CD4-positive, CD25-positive, alpha-beta regulatory T cell (primary cell): ENCODE measurements around the gene PRKG1. TPM values are rescaled to one million over a fixed set of nuclear protein-coding genes. Genes with fewer than 3 reads are reported as not detected.
"Not testable (repeated sequence)": the region's sequence is repeated elsewhere in the genome, so short reads cannot be mapped to it uniquely, and the experiment has no call there.

Experiments
- ATAC-seq, 2 donors: fragments of 150-1000 bp; cut with Tn5 transposase; one replicate each; pipeline ENCODE4 v1.10.0; 2021; ENCODE audit warnings: low read depth in 2 of 2, moderate number of reproducible peaks in 2 of 2, moderate library complexity in 1 of 2
- DNase-seq, 3 donors: peaks; one replicate each; pipeline versions ENCODE4 v3.0.0 to v3.0.0-alpha.2; 2012 to 2022; ENCODE audit warnings: mixed read lengths in 1 of 3
- H3K27ac ChIP-seq: one replicate; pipeline ENCODE4 v1.7.0; 2013; ENCODE audit warnings: mild to moderate bottlenecking, low read length; ENCODE audit not compliant: insufficient read depth, poor library complexity, severe bottlenecking
- H3K27me3 ChIP-seq: one replicate; pipeline ENCODE4 v1.7.0; 2013; ENCODE audit warnings: low read length; ENCODE audit not compliant: control insufficient read depth, insufficient read depth
- H3K36me3 ChIP-seq: one replicate; pipeline ENCODE4 v1.7.0; 2013; ENCODE audit warnings: mild to moderate bottlenecking, low read length, moderate library complexity; ENCODE audit not compliant: control insufficient read depth, insufficient read depth
- H3K4me1 ChIP-seq: 2 replicates; pipeline ENCODE4 v1.7.0; 2013; ENCODE audit warnings: mild to moderate bottlenecking, low read length; ENCODE audit not compliant: insufficient read depth, control insufficient read depth, poor library complexity, severe bottlenecking
- H3K4me3 ChIP-seq: one replicate; pipeline ENCODE4 v1.7.0; 2013; ENCODE audit warnings: low read depth, mild to moderate bottlenecking, low read length, moderate library complexity
- H3K9me3 ChIP-seq, 2 experiments: 1 replicate in 1 of 2; 2 replicates in 1 of 2; pipeline ENCODE4 v1.7.0; 2013; ENCODE audit warnings: low read length in 2 of 2, mild to moderate bottlenecking in 1 of 2, moderate library complexity in 1 of 2; ENCODE audit not compliant: control insufficient read depth in 2 of 2
- H3K27ac Mint-ChIP-seq, 3 donors: one replicate each; pipeline ENCODE4 v1.8.0; 2020 to 2022; ENCODE audit warnings: mild to moderate bottlenecking in 3 of 3, mixed read lengths in 3 of 3, moderate library complexity in 2 of 3
- H3K27me3 Mint-ChIP-seq: one replicate; pipeline ENCODE4 v1.8.0; 2022; ENCODE audit warnings: mild to moderate bottlenecking, mixed read lengths
- H3K36me3 Mint-ChIP-seq: one replicate; pipeline ENCODE4 v1.8.0; 2020; ENCODE audit warnings: mixed read lengths
- H3K4me1 Mint-ChIP-seq, 4 donors: one replicate each; pipeline ENCODE4 v1.8.0; 2020 to 2022; ENCODE audit warnings: mixed read lengths in 4 of 4, mild to moderate bottlenecking in 1 of 4
- H3K4me3 Mint-ChIP-seq, 4 donors: one replicate each; pipeline ENCODE4 v1.8.0; 2020 to 2022; ENCODE audit warnings: mild to moderate bottlenecking in 4 of 4, mixed read lengths in 4 of 4, moderate library complexity in 3 of 4
- H3K9me3 Mint-ChIP-seq, 7 donors: one replicate each; pipeline ENCODE4 v1.8.0; 2020 to 2022; ENCODE audit warnings: mixed read lengths in 7 of 7, mild to moderate bottlenecking in 3 of 7, moderate library complexity in 2 of 7
- polyA plus RNA-seq, 4 donors: library from polyadenylated mRNA; unstranded; fragments of 300-500 nt; fragmentation: Illumina TruSeq; gene quantifications; one replicate each; pipeline ENCODE4 v1.2.3, GENCODE V29; 2021
- total RNA-seq: library from RNA; stranded (reverse); gene quantifications from one replicate; pipeline ENCODE4 v1.2.3, GENCODE V29; 2022

The PRKG1 gene
- total and polyA plus RNA-seq, 5 donors from 2014 or later = 0.30 TPM; not detected in 4

DNA sequence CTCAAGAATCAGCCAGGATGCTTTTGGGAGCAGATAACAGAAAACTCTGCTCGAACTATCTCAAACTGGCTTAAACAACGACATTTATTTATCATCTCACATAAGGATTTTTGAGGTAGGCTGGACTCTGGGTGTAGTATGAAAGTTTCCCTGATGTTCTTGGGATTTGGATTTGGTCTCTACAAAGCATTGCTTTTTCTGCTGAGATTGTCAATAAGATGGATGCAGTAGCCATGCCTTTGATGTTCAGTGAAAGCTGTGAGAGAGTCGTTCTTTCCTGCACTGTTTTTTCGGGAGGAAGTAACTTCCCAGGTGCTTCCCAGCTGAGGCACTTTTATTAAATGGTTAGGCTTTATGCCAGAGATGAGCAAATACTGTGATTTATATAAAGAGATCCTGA lies 181.1 kb downstream of the PRKG1 start:
- H3K9me3 ChIP-seq = no peaks in the 10 kb centered on the region
- H3K36me3 ChIP-seq = no peaks in the 10 kb centered on the region
- no peak overlapping the region for H3K27ac ChIP-seq
- no peak overlapping the region for H3K4me3 Mint-ChIP-seq
- no peak for DNase-seq
- no peak overlapping the region for H3K4me3 ChIP-seq
- ATAC-seq = no peak
- H3K4me1 ChIP-seq = no peaks in the 10 kb centered on the region
- peaks cover 0 to 5% (median 2%) of the 10 kb centered on the region in 7 donors for H3K9me3 Mint-ChIP-seq
- no peaks in the 10 kb centered on the region for H3K27me3 ChIP-seq
- no peaks in the 10 kb centered on the region for H3K27me3 Mint-ChIP-seq
- H3K27ac Mint-ChIP-seq = no peak overlapping the region
- no peaks in the 10 kb centered on the region for H3K4me1 Mint-ChIP-seq
- H3K36me3 Mint-ChIP-seq = no peaks in the 10 kb centered on the region

DNA sequence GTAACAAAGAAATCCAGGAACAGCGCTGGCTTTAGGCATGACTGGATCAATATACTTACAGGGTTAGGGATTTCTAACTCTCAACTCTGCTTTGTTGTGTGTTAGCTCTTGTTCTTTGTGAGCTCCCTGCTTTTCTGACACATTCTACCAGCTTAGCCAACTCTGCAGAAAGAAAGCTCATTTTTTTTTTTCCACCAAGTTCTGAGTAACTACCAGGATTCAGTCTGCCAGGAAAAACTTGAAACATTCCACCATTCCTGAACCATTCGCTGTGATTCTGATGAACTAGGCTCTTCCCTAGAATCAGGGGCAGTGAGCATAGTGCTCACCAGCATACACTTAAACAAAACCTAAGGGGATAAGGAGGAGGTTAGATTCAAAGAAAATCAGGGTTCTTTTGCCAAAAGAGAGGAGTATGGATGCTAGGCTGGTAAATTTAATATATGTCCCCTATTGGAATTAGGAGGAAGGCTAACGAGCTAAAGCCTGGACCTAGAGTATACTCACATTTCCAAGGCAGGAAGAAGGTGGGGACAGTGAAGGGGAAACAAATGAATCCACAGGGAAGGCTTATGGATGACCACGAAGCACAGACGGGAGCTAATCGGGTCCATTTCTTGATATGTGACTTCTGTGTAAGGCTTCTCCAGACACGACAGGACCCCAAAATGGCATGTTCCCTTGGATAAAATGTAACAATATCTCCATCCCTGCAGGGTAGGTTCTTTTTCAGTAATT lies 183.4 kb downstream of the PRKG1 start:
- no peak overlapping the region for H3K27ac Mint-ChIP-seq
- no peaks in the 10 kb centered on the region for H3K4me1 ChIP-seq
- DNase-seq = no peak
- H3K4me3 Mint-ChIP-seq = no peak overlapping the region
- H3K27me3 Mint-ChIP-seq = no peaks in the 10 kb centered on the region
- no peaks in the 10 kb centered on the region for H3K9me3 ChIP-seq
- no peak overlapping the region for H3K4me3 ChIP-seq
- H3K9me3 Mint-ChIP-seq = peaks cover 0 to 5% (median 2%) of the 10 kb centered on the region in 7 donors
- ATAC-seq = no peak
- no peaks in the 10 kb centered on the region for H3K4me1 Mint-ChIP-seq
- H3K27me3 ChIP-seq = no peaks in the 10 kb centered on the region
- no peaks in the 10 kb centered on the region for H3K36me3 Mint-ChIP-seq
- no peak overlapping the region for H3K27ac ChIP-seq
- H3K36me3 ChIP-seq = no peaks in the 10 kb centered on the region

DNA sequence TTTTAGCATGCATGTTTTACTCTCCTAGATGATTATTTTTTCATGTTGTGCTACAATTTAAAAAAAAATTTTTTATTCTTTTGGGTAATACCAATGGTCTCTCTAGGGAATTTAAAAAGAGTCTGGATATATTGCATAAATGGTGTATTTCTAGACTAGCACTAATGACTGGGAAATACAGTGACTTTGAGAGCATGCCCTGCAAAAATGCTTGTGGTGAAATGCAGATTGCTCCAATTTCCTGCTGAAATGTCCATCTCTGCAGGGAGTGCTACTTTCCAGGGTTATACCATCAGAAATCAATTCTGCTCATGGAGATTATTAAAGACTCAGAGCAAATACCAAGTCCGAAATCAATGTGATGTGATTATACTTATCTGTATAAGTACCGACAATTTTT lies 186.1 kb downstream of the PRKG1 start:
- Histone ChIP-seq H3K36me3 (no peaks in the 10 kb centered on the region), H3K9me3 (no peaks in the 10 kb centered on the region), H3K4me3 (no peak overlapping the region), H3K4me1 (no peaks in the 10 kb centered on the region), H3K27me3 (no peaks in the 10 kb centered on the region), H3K27ac (no peak overlapping the region)
- no peak for DNase-seq
- Mint-ChIP-seq H3K27me3 (no peaks in the 10 kb centered on the region), H3K4me3 (no peak overlapping the region), H3K27ac (no peak overlapping the region), H3K4me1 (no peaks in the 10 kb centered on the region), H3K9me3 (peaks cover 0 to 5% (median 2%) of the 10 kb centered on the region in 7 donors), H3K36me3 (no peaks in the 10 kb centered on the region)
- ATAC-seq = no peak

DNA sequence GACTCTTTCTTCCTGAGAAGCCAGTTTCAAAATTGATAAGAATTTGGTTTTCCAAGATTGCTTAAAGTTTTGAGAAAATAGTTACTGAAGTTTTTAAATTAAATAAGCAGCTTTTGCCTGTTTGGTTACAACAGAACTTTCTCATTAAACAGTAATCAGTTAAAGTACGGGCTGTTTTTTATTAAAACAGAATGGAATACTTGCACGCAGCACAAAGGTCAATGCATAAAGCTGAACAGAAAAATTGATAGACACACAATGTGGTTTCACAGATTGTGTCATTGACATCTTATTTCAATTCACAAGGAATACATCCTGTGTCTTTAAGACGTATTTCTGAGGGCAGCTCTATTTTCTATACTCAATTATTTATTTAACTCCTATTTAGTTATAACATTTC lies 192.2 kb downstream of the PRKG1 start:
- Mint-ChIP-seq H3K36me3 (no peaks in the 10 kb centered on the region), H3K27ac (no peak overlapping the region), H3K4me3 (no peak overlapping the region), H3K27me3 (no peaks in the 10 kb centered on the region), H3K4me1 (no peaks in the 10 kb centered on the region), H3K9me3 (peaks cover 0 to 12% (median 1%) of the 10 kb centered on the region in 7 donors)
- H3K4me3 ChIP-seq = no peak overlapping the region
- ATAC-seq (no peak), DNase-seq (no peak)
- H3K36me3 ChIP-seq = no peaks in the 10 kb centered on the region
- no peaks in the 10 kb centered on the region for H3K4me1 ChIP-seq
- no peaks in the 10 kb centered on the region for H3K27me3 ChIP-seq
- H3K9me3 ChIP-seq = no peaks in the 10 kb centered on the region
- H3K27ac ChIP-seq = no peak overlapping the region

DNA sequence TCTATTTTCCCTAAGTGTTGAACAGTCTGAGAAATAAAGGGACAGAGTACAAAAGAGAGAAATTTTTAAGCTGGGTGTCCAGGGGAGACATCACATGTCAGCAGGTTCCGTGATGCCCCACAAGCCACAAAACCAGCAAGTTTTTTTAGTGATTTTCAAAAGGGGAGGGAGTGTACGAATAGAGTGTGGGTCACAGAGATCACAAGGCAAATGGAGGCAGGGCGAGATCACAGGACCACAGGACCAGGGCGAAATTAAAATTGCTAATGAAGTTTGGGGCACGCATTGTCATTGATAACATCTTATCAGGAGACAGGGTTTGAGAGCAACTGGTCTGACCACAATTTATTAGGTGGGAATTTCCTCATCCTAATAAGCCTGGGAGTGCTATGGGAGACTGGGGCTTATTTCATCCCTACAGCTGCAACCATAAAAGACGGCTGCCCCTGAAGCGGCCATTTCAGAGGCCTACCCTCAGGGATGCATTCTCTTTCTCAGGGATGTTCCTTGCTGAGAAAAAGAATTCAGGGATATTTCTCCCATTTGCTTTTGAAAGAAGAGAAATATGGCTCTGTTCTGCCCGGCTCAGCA lies 193.8 kb downstream of the PRKG1 start:
- H3K4me1 ChIP-seq, DNase-seq, H3K4me3 ChIP-seq, H3K4me3 Mint-ChIP-seq, H3K27me3 ChIP-seq, H3K36me3 ChIP-seq, H3K36me3 Mint-ChIP-seq, H3K9me3 ChIP-seq, H3K27ac Mint-ChIP-seq, H3K27me3 Mint-ChIP-seq, ATAC-seq, H3K4me1 Mint-ChIP-seq, H3K27ac ChIP-seq: not testable (repeated sequence)
- H3K9me3 Mint-ChIP-seq = peaks cover 0 to 12% (median 1%) of the 10 kb centered on the region in 7 donors

DNA sequence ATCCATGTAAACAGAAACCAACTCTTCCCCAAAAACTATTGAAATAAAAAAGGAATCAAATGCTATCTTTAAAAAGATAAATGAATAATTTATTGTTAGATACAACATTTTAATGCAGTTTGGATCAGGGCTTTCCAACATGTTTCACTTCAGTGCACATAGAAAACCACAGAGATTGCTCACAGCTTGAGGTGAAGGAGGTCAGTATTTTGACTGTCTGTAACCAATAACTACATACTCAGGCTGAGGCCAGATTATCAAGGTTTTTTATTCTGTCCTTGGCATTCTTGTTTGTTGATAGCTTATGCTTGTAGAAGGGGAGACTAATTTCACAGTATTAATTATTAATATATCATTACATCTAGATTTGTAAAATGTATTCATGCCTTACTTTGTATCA lies 195.5 kb downstream of the PRKG1 start:
- H3K36me3 Mint-ChIP-seq = no peaks in the 10 kb centered on the region

DNA sequence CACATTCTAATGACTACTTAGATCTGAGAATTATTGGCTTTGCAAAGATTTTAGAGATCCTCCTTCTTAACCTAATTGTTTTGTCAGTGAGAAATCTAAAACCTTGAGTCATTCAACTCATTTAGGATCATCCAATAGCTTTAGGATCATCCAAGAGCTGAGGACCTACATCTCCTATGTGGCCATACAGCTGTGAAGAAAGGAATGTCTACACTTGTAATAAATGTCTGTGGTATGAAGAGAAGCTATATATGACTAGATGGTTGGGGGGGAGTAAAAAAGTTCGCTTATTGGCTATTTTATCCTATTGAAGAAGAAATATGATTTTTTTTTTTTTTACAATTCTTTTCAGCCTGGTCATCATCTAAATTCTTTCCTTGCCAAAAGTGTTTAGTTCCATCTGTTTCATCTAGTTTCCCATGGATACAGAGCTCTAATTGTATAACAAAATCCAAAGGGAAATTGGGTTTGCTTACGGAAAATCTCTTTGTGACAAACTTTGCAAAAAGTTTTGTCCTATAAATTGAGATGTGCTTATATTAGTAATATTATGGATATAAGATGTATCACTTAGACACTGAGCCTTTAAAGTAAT lies 196.7 kb downstream of the PRKG1 start:
- H3K9me3 ChIP-seq = no peaks in the 10 kb centered on the region
- no peak overlapping the region for H3K27ac ChIP-seq
- no peaks in the 10 kb centered on the region for H3K4me1 Mint-ChIP-seq
- H3K36me3 Mint-ChIP-seq = no peaks in the 10 kb centered on the region
- no peaks in the 10 kb centered on the region for H3K27me3 Mint-ChIP-seq
- peaks cover 0 to 5% (median 3%) of the 10 kb centered on the region in 7 donors for H3K9me3 Mint-ChIP-seq
- ATAC-seq (no peak), DNase-seq (no peak)
- no peak overlapping the region for H3K4me3 Mint-ChIP-seq
- H3K4me3 ChIP-seq = no peak overlapping the region
- no peak overlapping the region for H3K27ac Mint-ChIP-seq
- no peaks in the 10 kb centered on the region for H3K36me3 ChIP-seq
- no peaks in the 10 kb centered on the region for H3K4me1 ChIP-seq
- no peaks in the 10 kb centered on the region for H3K27me3 ChIP-seq

More for the DNA sequence above, 195.5 kb downstream of the PRKG1 start:
- H3K4me3 Mint-ChIP-seq = no peak overlapping the region
- no peak for DNase-seq
- H3K27ac ChIP-seq = no peak overlapping the region
- no peak for ATAC-seq
- no peak overlapping the region for H3K27ac Mint-ChIP-seq
- no peak overlapping the region for H3K4me3 ChIP-seq
- H3K4me1 Mint-ChIP-seq = no peaks in the 10 kb centered on the region
- no peaks in the 10 kb centered on the region for H3K36me3 ChIP-seq
- peaks cover 0 to 10% (median 2%) of the 10 kb centered on the region in 7 donors for H3K9me3 Mint-ChIP-seq
- H3K27me3 ChIP-seq = no peaks in the 10 kb centered on the region
- H3K4me1 ChIP-seq = no peaks in the 10 kb centered on the region
- H3K9me3 ChIP-seq = no peaks in the 10 kb centered on the region
- no peaks in the 10 kb centered on the region for H3K27me3 Mint-ChIP-seq

DNA sequence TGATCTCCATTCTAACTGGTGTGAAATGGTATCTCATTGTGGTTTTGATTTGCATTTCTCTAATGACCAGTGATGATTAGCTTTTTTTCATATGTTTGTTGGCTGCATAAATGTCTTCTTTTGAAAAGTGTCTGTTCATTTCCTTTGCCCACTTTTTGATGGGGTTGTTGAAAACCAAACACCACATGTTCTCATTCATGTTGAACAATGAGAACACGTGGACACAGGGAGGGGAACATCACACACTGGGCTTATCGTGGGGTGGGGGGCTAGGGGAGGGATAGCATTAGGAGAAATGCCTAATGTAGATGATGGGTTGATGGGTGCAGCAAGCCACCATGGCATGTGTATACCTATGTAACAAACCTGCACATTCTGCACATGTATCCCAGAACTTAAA lies 197.8 kb downstream of the PRKG1 start:
- not testable (repeated sequence) for H3K27me3 ChIP-seq, H3K27ac ChIP-seq, H3K4me3 ChIP-seq, H3K27me3 Mint-ChIP-seq, H3K9me3 Mint-ChIP-seq, H3K36me3 Mint-ChIP-seq, H3K27ac Mint-ChIP-seq, H3K4me1 ChIP-seq, H3K36me3 ChIP-seq, H3K4me3 Mint-ChIP-seq, H3K4me1 Mint-ChIP-seq, H3K9me3 ChIP-seq, ATAC-seq, DNase-seq
